ENCODE data around the gene GRK2. TPM values are rescaled to one million over a fixed set of nuclear protein-coding genes. Genes with fewer than 3 reads are reported as not detected.

The GRK2 gene
- total RNA-seq, 1 experiment from 2014 or later, result 56.3 TPM

- Histone ChIP-seq H3K27ac (ENCODE audit: insufficient read length, low read depth, low read length) (no peak overlapping the region), H3K27me3 (ENCODE audit: insufficient read depth, low read length) (no peaks in the 10 kb centered on the region), H3K4me2 (ENCODE audit: insufficient read depth, insufficient read length, low read length) (no peak overlapping the region), H3K79me1 (ENCODE audit: insufficient read depth, low read depth, low read length, poor library complexity, severe bottlenecking) (no peaks in the 10 kb centered on the region), H3K56ac (ENCODE audit: insufficient read length, low read depth, low read length) (no peak overlapping the region), H3K23me2 (ENCODE audit: insufficient read length, low read depth, low read length, poor library complexity, severe bottlenecking) (peaks cover 6% of the 10 kb centered on the region), H2BK20ac (ENCODE audit: low read depth, low read length, poor library complexity, severe bottlenecking) (no peak overlapping the region), H2BK15ac (ENCODE audit: low read depth, low read length) (no peak overlapping the region), H3K18ac (ENCODE audit: insufficient read length, low read depth, low read length) (no peak overlapping the region), H4K5ac (ENCODE audit: insufficient read length, low read depth, low read length) (no peak overlapping the region), H3K79me2 (ENCODE audit: insufficient read depth, low read length) (no peaks in the 10 kb centered on the region), H2AFZ (ENCODE audit: low read length) (no peak overlapping the region), H2BK120ac (ENCODE audit: low read depth, low read length, poor library complexity, severe bottlenecking) (no peak overlapping the region), H2AK5ac (ENCODE audit: insufficient read length, low read length) (no peak overlapping the region), H3K9me3 (ENCODE audit: control insufficient read depth, low read depth, low read length) (no peaks in the 10 kb centered on the region), H3K9ac (ENCODE audit: extremely low read depth, insufficient read length, low read length) (no peak overlapping the region), H4K8ac (replicated peaks; ENCODE audit: insufficient read length, low read depth, low read length) (no peak overlapping the region), H3T11ph (ENCODE audit: low read length) (no peak overlapping the region), H3K14ac (ENCODE audit: insufficient read depth, low read length) (no peak overlapping the region), H4K91ac (ENCODE audit: insufficient read length, low read depth, low read length) (no peak overlapping the region), H3K4me1 (ENCODE audit: insufficient read depth, low read length) (no peaks in the 10 kb centered on the region), H3K23ac (ENCODE audit: insufficient read length, low read depth, low read length) (no peak overlapping the region), H2BK12ac (ENCODE audit: insufficient read length, low read depth, low read length) (no peak overlapping the region), H3K4ac (ENCODE audit: low read depth, low read length) (no peak overlapping the region), H4K20me1 (ENCODE audit: control insufficient read depth, insufficient read depth, insufficient read length) (no peaks in the 10 kb centered on the region), H2BK5ac (ENCODE audit: insufficient read length, low read length) (no peak overlapping the region)
- H3K27me3 Mint-ChIP-seq (ENCODE audit: low read depth), result no peaks in the 10 kb centered on the region; the same call in 1 of the 2 replicates
- peaks cover 34 to 57% (median 42%) of the 10 kb centered on the region in 3 experiments for H3K36me3 Mint-ChIP-seq (ENCODE audit: insufficient read depth in 1 of 3, low read depth in 3 of 3)
- no peak overlapping the region for H3K4me3 Mint-ChIP-seq
- TF ChIP-seq CTCF (conservative IDR thresholded peaks at IDR 0.05), result no peak
- H3K27ac Mint-ChIP-seq, result no peak overlapping the region
- no peak for DNase-seq
- WGBS (ENCODE audit: extremely low coverage, insufficient read length, low lambda C conversion rate), result no CpG with 5 or more reads among the region's 3 CpGs
- peaks cover 5 to 6% of the 10 kb centered on the region in 2 experiments for H3K4me1 Mint-ChIP-seq
- peaks cover 16 to 21% of the 10 kb centered on the region in 2 experiments; a peak in 4 of 5 replicates for H3K9me3 Mint-ChIP-seq
Observed at GRCh38 chr11:67293090-67293489, 26.8 kb downstream of the GRK2 start.

Measured in H9 (cell line).